GM23248 (cell line): ENCODE measurements around the gene SALL1. TPM values are rescaled to one million over a fixed set of nuclear protein-coding genes. Genes with fewer than 3 reads are reported as not detected.

Source experiments
- DNase-seq: peaks from one replicate; pipeline ENCODE4 v3.0.0-alpha.2; 2015
- H2AFZ ChIP-seq: fragments of 200-600 bp; sonication (generic); 2 replicates; pipeline ENCODE4 v1.6.1; 2016; ENCODE audit warnings: antibody characterized with exemption
- H3F3A ChIP-seq: fragments of 200-600 bp; sonication (generic); 2 replicates; pipeline ENCODE4 v1.6.1; 2016; ENCODE audit warnings: mild to moderate bottlenecking, antibody characterized with exemption, mixed run types; ENCODE audit not compliant: insufficient read depth
- H3K27ac ChIP-seq: fragments of 200-600 bp; sonication (generic); 2 replicates; pipeline ENCODE4 v1.5.1; 2016; ENCODE audit warnings: mild to moderate bottlenecking
- H3K27me3 ChIP-seq: fragments of 200-600 bp; sonication (generic); replicated peaks from 2 replicates; pipeline ENCODE4 v1.6.1; 2016; ENCODE audit warnings: mild to moderate bottlenecking; ENCODE audit not compliant: insufficient read depth
- H3K36me3 ChIP-seq: fragments of 200-600 bp; sonication (generic); 2 replicates; pipeline ENCODE4 v1.6.1; 2016; ENCODE audit warnings: low read depth, mild to moderate bottlenecking
- H3K4me1 ChIP-seq: fragments of 200-600 bp; sonication (generic); 2 replicates; pipeline ENCODE4 v1.6.1; 2016; ENCODE audit warnings: mild to moderate bottlenecking; ENCODE audit not compliant: insufficient read depth
- H3K4me2 ChIP-seq: fragments of 200-600 bp; sonication (generic); one replicate; pipeline ENCODE4 v1.6.1; 2016; ENCODE audit warnings: mild to moderate bottlenecking; ENCODE audit not compliant: unreplicated experiment
- H3K4me3 ChIP-seq: fragments of 200-600 bp; sonication (generic); 2 replicates; pipeline ENCODE4 v1.5.1; 2016; ENCODE audit warnings: mild to moderate bottlenecking
- H3K79me2 ChIP-seq: fragments of 200-600 bp; sonication (generic); 2 replicates; pipeline ENCODE4 v1.6.1; 2016; ENCODE audit warnings: mild to moderate bottlenecking; ENCODE audit not compliant: insufficient read depth
- H3K9ac ChIP-seq: fragments of 200-600 bp; sonication (generic); 2 replicates; pipeline ENCODE4 v1.6.1; 2016; ENCODE audit warnings: mild to moderate bottlenecking
- H3K9me2 ChIP-seq: fragments of 200-600 bp; sonication (generic); 2 replicates; pipeline ENCODE4 v1.6.1; 2016; ENCODE audit warnings: mixed run types, mild to moderate bottlenecking, moderate library complexity; ENCODE audit not compliant: insufficient read depth
- H3K9me3 ChIP-seq: fragments of 200-600 bp; sonication (generic); one replicate; pipeline ENCODE4 v1.6.1; 2017; ENCODE audit warnings: low read depth
- H4K20me1 ChIP-seq: fragments of 200-600 bp; sonication (generic); 2 replicates; pipeline ENCODE4 v1.6.0; 2016; ENCODE audit not compliant: insufficient read depth
- EZH2 ChIP-seq: fragments of 200-600 bp; sonication (generic); IDR thresholded peaks from 2 replicates; pipeline ENCODE4 v1.6.1; 2018; ENCODE audit warnings: antibody characterized with exemption, mild to moderate bottlenecking; ENCODE audit not compliant: insufficient read depth, poor library complexity, severe bottlenecking
- EZH2phosphoT487 ChIP-seq: fragments of 200-600 bp; sonication (generic); IDR thresholded peaks from 2 replicates; pipeline ENCODE4 v1.6.1; 2018; ENCODE audit warnings: antibody characterized with exemption, moderate library complexity, mild to moderate bottlenecking, low read depth; ENCODE audit not compliant: insufficient read depth
- WGBS, 2 experiments: methylation state at CpG; one replicate each; pipeline ENCODE4 v1.1.6; 2015 to 2017; ENCODE audit warnings: low lambda C conversion rate in 2 of 2, low coverage in 1 of 2; ENCODE audit errors: missing lambda C conversion rate in 2 of 2; 5-methylcytosine and 5-hydroxymethylcytosine counted together
- in situ Hi-C: fragments of 300-500 bp; cut with MboI; formaldehyde crosslinking; loops from 2 replicates; pipeline ENCODE4 v1.15.0; 2020
- polyA plus RNA-seq: library from polyadenylated mRNA; unstranded; fragments of >200 nt; fragmentation: Nextera tagmentation; extraction: Ambion mirVana; gene quantifications from 2 replicates; pipeline ENCODE4 v1.2.1, GENCODE V29; 2016
- total RNA-seq: library from RNA; depleted of rRNA; stranded (reverse); fragments of >200 nt; shearing (Covaris generic); gene quantifications from 2 replicates; pipeline ENCODE4 v1.2.3, GENCODE V29; 2014

SALL1 gene
- total and polyA plus RNA-seq, 2 experiments from 2014 or later, result 1.7 to 2.6 TPM

GRCh38 chr16:51166091-51166490 lies 15.0 kb upstream of the SALL1 start:
- 72 to 82% methylated on average over 3 of the region's 3 CpGs for WGBS, 2 experiments
- H4K20me1 ChIP-seq, result no peaks in the 10 kb centered on the region
- H3K27me3 ChIP-seq, result no peaks in the 10 kb centered on the region
- H3K9me2 ChIP-seq, result no peaks in the 10 kb centered on the region
- TF ChIP-seq EZH2 (no peak), EZH2phosphoT487 (no peak)
- H3K79me2 ChIP-seq, result peaks cover 10% of the 10 kb centered on the region; the same call in 1 of the 2 replicates
- H3K9ac ChIP-seq, result no peak overlapping the region
- H3K27ac ChIP-seq, result no peak overlapping the region
- H3K4me1 ChIP-seq, result peaks cover 46% of the 10 kb centered on the region
- peaks cover 39% of the 10 kb centered on the region for H3F3A ChIP-seq
- no peak overlapping the region for H2AFZ ChIP-seq
- H3K4me2 ChIP-seq, result no peak overlapping the region
- no peak overlapping the region for H3K4me3 ChIP-seq
- DNase-seq, result no peak
- no peaks in the 10 kb centered on the region for H3K9me3 ChIP-seq
- H3K36me3 ChIP-seq, result no peaks in the 10 kb centered on the region
- in situ Hi-C loops, result loop anchor here (25.0 kb wide), 1 partner anchor 396 kb away; no protein-coding TSS in a partner anchor

GRCh38 chr16:51165043-51165442 lies 14.0 kb upstream of the SALL1 start:
- H3K4me3 ChIP-seq, result no peak overlapping the region
- no peaks in the 10 kb centered on the region for H3K27me3 ChIP-seq
- H4K20me1 ChIP-seq, result no peaks in the 10 kb centered on the region
- H3K36me3 ChIP-seq, result no peaks in the 10 kb centered on the region
- no peak overlapping the region for H3K4me2 ChIP-seq
- H3K9ac ChIP-seq, result no peak overlapping the region
- TF ChIP-seq EZH2, result no peak
- TF ChIP-seq EZH2phosphoT487, result no peak
- H3F3A ChIP-seq, result peaks cover 44% of the 10 kb centered on the region
- no peak overlapping the region for H2AFZ ChIP-seq
- in situ Hi-C loops, result loop anchor here (25.0 kb wide), 1 partner anchor 397 kb away; no protein-coding TSS in a partner anchor
- peaks cover 14% of the 10 kb centered on the region; the same call in 1 of the 2 replicates for H3K79me2 ChIP-seq
- no peak overlapping the region for H3K27ac ChIP-seq
- H3K9me3 ChIP-seq, result no peaks in the 10 kb centered on the region
- H3K9me2 ChIP-seq, result no peaks in the 10 kb centered on the region
- WGBS, 2 experiments, result 100% methylated on average over 1 of the region's 1 CpG
- no peak for DNase-seq
- H3K4me1 ChIP-seq, result peaks cover 46% of the 10 kb centered on the region

- Histone ChIP-seq H3F3A (peaks cover 46% of the 10 kb centered on the region), H3K27me3 (no peaks in the 10 kb centered on the region), H3K9ac (0 out of 2 replicates have a peak overlapping the region, but pooled peaks have one; percentile 48), H3K4me3 (no peak overlapping the region), H3K36me3 (no peaks in the 10 kb centered on the region), H4K20me1 (no peaks in the 10 kb centered on the region), H2AFZ (no peak overlapping the region), H3K79me2 (peaks cover 14% of the 10 kb centered on the region; the same call in 1 of the 2 replicates), H3K27ac (peak overlapping the region; percentile 82), H3K4me1 (peaks cover 46% of the 10 kb centered on the region), H3K4me2 (peak overlapping the region; percentile 69), H3K9me2 (no peaks in the 10 kb centered on the region), H3K9me3 (no peaks in the 10 kb centered on the region)
- DNase-seq, result no peak
- 98% methylated on average over 2 of the region's 2 CpGs for WGBS, 2 experiments
- TF ChIP-seq EZH2 (no peak), EZH2phosphoT487 (no peak)
- in situ Hi-C loops, result loop anchor here (25.0 kb wide), 1 partner anchor 398 kb away; no protein-coding TSS in a partner anchor
Observed at GRCh38 chr16:51164574-51164973, 13.5 kb upstream of the SALL1 start.

GRCh38 chr16:51163894-51164566 lies 13.0 kb upstream of the SALL1 start:
- Histone ChIP-seq H3K27me3 (no peaks in the 10 kb centered on the region), H3K9me2 (no peaks in the 10 kb centered on the region), H3K9me3 (no peaks in the 10 kb centered on the region), H3K36me3 (no peaks in the 10 kb centered on the region), H2AFZ (peak overlapping the region; percentile 17; the same call in 1 of the 2 replicates), H3K4me3 (no peak overlapping the region; the same call in 1 of the 2 replicates), H3F3A (peaks cover 50% of the 10 kb centered on the region), H4K20me1 (no peaks in the 10 kb centered on the region), H3K9ac (peak overlapping the region; percentile 48), H3K4me2 (peak overlapping the region; percentile 69), H3K4me1 (peaks cover 46% of the 10 kb centered on the region), H3K79me2 (peaks cover 14% of the 10 kb centered on the region; the same call in 1 of the 2 replicates), H3K27ac (peak overlapping the region; percentile 82)
- WGBS, 2 experiments, result 33 to 39% methylated on average over 6 of the region's 6 CpGs
- no peak for TF ChIP-seq EZH2phosphoT487
- TF ChIP-seq EZH2, result no peak
- in situ Hi-C loops, result loop anchor here (25.0 kb wide), 1 partner anchor 398 kb away; no protein-coding TSS in a partner anchor
- peak; percentile 85 for DNase-seq
